MG63 (cell line): Measurements from ENCODE around the gene LPA. TPM values are rescaled to one million over a fixed set of nuclear protein-coding genes. Genes with fewer than 3 reads are reported as not detected.
"Not testable (repeated sequence)": the region's sequence is repeated elsewhere in the genome, so short reads cannot be mapped to it uniquely, and the experiment has no call there.

ENCODE experiments used
- DNase-seq: peaks from one replicate; pipeline ENCODE4 v3.0.0-alpha.2; 2020
- H3K27me3 ChIP-seq: fragments of 250-450 bp; sonication (Bioruptor Pico); 2 replicates; pipeline ENCODE4 v1.5.1; 2020; ENCODE audit warnings: mild to moderate bottlenecking, moderate library complexity
- H3K36me3 ChIP-seq: fragments of 250-450 bp; sonication (Bioruptor Pico); 2 replicates; pipeline ENCODE4 v1.5.1; 2020; ENCODE audit warnings: mild to moderate bottlenecking, moderate library complexity
- H3K4me3 ChIP-seq: fragments of 250-450 bp; sonication (Bioruptor Pico); 2 replicates; pipeline ENCODE4 v1.5.1; 2020; ENCODE audit warnings: mild to moderate bottlenecking, moderate library complexity
- H3K9me3 ChIP-seq: fragments of 250-450 bp; sonication (Bioruptor Pico); 2 replicates; pipeline ENCODE4 v1.5.1; 2020; ENCODE audit warnings: mild to moderate bottlenecking, moderate library complexity
- total RNA-seq: library from RNA; depleted of rRNA; stranded (reverse); fragments of >200 nt; shearing (Covaris generic); gene quantifications from 2 replicates; pipeline ENCODE4 v1.2.3, GENCODE V29; 2014; ENCODE audit warnings: low replicate concordance; rRNA removed

Gene LPA, protein sequence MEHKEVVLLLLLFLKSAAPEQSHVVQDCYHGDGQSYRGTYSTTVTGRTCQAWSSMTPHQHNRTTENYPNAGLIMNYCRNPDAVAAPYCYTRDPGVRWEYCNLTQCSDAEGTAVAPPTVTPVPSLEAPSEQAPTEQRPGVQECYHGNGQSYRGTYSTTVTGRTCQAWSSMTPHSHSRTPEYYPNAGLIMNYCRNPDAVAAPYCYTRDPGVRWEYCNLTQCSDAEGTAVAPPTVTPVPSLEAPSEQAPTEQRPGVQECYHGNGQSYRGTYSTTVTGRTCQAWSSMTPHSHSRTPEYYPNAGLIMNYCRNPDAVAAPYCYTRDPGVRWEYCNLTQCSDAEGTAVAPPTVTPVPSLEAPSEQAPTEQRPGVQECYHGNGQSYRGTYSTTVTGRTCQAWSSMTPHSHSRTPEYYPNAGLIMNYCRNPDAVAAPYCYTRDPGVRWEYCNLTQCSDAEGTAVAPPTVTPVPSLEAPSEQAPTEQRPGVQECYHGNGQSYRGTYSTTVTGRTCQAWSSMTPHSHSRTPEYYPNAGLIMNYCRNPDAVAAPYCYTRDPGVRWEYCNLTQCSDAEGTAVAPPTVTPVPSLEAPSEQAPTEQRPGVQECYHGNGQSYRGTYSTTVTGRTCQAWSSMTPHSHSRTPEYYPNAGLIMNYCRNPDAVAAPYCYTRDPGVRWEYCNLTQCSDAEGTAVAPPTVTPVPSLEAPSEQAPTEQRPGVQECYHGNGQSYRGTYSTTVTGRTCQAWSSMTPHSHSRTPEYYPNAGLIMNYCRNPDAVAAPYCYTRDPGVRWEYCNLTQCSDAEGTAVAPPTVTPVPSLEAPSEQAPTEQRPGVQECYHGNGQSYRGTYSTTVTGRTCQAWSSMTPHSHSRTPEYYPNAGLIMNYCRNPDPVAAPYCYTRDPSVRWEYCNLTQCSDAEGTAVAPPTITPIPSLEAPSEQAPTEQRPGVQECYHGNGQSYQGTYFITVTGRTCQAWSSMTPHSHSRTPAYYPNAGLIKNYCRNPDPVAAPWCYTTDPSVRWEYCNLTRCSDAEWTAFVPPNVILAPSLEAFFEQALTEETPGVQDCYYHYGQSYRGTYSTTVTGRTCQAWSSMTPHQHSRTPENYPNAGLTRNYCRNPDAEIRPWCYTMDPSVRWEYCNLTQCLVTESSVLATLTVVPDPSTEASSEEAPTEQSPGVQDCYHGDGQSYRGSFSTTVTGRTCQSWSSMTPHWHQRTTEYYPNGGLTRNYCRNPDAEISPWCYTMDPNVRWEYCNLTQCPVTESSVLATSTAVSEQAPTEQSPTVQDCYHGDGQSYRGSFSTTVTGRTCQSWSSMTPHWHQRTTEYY (N-terminal part only)
- not detected in 2 replicates for total RNA-seq

DNA sequence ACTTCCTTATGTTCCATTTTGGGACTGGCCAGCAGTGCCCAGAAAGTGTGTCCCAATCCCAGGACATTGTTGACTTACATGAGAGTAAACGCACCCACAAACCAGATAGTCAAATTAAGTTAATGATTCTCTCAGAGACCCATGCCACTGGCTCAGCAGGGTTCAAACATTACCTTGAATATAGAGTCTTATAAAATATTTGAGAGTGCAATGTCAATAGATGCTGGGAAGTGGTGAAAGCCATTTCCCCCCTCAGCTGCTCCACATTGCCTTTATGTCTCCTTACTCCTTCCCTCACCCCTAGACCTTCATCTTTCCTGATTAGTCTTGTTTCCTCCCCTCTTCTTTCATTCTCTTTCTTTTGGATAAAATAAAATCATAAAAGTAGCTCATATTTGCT, at the start of gene LPA:
TSS of gene LPA (minus strand) at position 78 of the 400 bp plus-strand sequence. CDS start at position 17, 61 bp downstream.
- H3K27me3 ChIP-seq, H3K9me3 ChIP-seq, H3K36me3 ChIP-seq, DNase-seq, H3K4me3 ChIP-seq: not testable (repeated sequence)

GRCh38 chr6:160708993-160709392, 44.9 kb upstream of the LPA start:
- H3K9me3 ChIP-seq, H3K36me3 ChIP-seq: not testable (repeated sequence)

GRCh38 chr6:160704688-160705087, 40.6 kb upstream of the LPA start:
- H3K4me3 ChIP-seq, H3K27me3 ChIP-seq, DNase-seq, H3K36me3 ChIP-seq, H3K9me3 ChIP-seq: not testable (repeated sequence)

More at GRCh38 chr6:160708993-160709392, 44.9 kb upstream of the LPA start:
- not testable (repeated sequence) for DNase-seq, H3K4me3 ChIP-seq, H3K27me3 ChIP-seq

DNA sequence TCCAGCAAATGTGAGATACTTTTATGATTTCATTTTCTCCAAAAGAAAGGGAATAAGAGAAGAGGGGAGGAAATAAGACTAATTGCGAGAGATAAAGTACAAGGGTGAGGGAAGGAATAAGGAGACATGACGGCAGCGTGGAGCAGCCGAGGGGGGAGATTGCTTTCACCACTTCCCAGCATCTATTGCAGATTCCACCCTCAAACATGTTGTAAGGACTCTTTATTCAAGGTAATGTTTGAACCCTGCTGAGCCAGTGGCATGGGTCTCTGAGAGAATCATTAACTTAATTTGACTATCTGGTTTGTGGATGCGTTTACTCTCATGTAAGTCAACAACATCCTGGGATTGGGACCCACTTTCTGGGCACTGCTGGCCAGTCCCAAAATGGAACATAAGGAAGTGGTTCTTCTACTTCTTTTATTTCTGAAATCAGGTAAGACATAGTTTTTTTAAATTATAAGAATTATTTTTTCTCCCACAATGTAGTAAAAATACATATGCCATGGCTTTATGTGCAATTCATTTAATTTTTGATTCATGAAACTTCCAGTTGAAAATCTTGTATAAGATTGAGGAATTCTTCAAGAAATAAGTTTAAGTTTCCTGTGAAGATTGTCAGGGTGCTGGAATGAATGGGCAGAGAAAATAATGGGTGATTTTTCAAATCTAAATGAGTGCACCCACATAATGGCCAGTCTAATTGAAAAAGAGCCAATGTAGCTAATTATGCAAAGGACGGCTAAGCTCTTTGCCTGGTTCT, 38.0 kb upstream of the LPA start, which contains the start of gene PLG:
TSS of gene PLG (plus strand) at position 327 of the 763 bp plus-strand sequence. CDS start at position 388, 61 bp downstream.
- H3K9me3 ChIP-seq, H3K36me3 ChIP-seq: not testable (repeated sequence)

GRCh38 chr6:160697826-160698225, 33.8 kb upstream of the LPA start:
- Histone ChIP-seq H3K9me3 (no peaks in the 10 kb centered on the region), H3K36me3 (no peaks in the 10 kb centered on the region), H3K4me3 (no peak overlapping the region), H3K27me3 (no peaks in the 10 kb centered on the region)
- DNase-seq, result no peak

More for the DNA sequence above, 38.0 kb upstream of the LPA start, which contains the start of gene PLG:
- not testable (repeated sequence) for DNase-seq, H3K27me3 ChIP-seq, H3K4me3 ChIP-seq

- H3K9me3 ChIP-seq, DNase-seq, H3K27me3 ChIP-seq, H3K36me3 ChIP-seq, H3K4me3 ChIP-seq: not testable (repeated sequence)
Measured at GRCh38 chr6:160696884-160697283, 32.8 kb upstream of the LPA start.

DNA sequence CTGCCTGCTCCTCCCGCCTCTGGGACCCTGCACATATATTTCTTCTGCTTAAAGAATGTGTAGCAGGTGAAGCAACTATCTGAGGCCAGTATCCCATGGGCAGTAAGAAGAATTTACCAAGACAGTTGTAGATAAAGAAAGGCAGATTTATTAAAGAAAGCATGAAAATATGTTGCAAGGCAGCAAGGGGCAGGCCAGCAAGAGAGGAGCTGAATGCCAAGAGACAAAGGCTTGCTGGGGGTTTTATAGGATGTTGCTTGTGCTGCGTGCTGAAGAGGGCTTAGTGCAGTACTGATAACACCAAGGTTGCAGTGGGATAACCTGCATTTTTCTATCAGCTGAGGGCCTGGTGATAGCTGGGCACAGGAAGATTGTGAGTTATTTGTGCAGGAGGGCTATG, 31.5 kb upstream of the LPA start:
- not testable (repeated sequence) for DNase-seq

DNA sequence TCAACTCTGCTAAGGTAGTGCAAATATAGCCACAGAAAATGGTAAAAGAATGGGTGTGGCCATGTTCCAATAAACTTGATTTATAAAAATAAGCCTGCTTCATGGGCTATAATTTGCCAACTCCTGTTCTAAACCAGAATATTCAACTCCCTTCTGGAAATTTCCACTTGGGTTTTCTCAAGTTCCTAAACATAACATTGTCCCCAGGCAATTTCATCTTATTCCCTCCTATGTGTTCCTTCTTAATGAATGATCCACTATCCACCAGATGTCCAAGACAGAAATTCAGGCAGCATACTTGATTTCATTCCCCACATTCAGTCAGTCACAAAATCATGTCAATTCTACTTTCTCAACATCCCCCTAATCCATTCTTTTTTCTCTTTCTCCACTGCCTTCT, 30.9 kb upstream of the LPA start:
- DNase-seq, H3K4me3 ChIP-seq, H3K9me3 ChIP-seq, H3K36me3 ChIP-seq, H3K27me3 ChIP-seq: not testable (repeated sequence)

More for the DNA sequence above, 31.5 kb upstream of the LPA start:
- H3K4me3 ChIP-seq, H3K27me3 ChIP-seq, H3K36me3 ChIP-seq, H3K9me3 ChIP-seq: not testable (repeated sequence)

DNA sequence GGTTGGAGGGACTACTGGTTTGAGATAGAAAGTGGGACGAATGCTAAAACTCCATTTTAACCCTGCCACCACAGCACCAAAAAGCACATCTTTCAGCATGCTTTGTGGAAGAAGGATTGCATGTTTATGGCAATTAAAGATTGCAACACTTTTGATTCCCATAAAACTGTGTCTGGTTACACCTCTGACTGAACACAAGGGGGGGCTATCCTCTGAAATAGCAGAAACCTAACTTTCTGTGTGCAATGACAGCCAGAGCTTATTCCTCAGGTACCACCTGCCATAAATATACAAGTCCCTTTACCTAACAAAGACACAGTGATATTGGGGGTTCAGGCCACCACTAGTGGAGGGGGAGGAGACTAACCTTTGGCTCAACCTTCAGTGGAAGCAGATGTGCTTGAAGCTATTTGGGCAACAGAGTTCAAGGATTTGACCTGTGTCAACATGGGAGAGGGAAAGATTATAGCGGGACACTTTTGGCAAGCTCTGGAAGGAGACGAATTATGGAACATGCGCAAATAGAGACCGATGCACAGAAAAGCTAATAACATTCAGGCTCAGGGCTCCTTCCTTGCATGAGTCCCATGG, 28.4 kb upstream of the LPA start:
- no peaks in the 10 kb centered on the region for H3K9me3 ChIP-seq
- H3K4me3 ChIP-seq, result no peak overlapping the region
- H3K36me3 ChIP-seq, result no peaks in the 10 kb centered on the region
- no peaks in the 10 kb centered on the region for H3K27me3 ChIP-seq
- no peak for DNase-seq

DNA sequence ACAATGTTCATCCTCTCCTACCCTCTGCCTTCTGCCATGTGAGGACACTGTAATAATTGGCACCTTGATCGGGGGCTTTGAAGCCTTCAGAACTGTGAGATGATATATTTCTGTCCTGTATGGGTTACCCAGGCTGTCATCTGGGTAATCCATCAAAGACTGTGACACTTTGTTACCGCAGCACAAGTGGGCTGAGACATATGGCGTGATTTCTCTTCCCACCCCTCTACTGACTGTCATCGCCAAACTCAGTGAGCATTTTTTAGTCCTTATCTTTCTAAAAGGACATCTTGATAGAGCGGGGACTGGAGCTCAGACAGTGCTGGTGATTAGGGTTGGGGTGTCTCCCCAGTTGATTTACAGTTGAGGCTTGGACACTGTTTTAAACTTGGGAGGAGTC, 27.5 kb upstream of the LPA start:
- Histone ChIP-seq H3K27me3 (no peaks in the 10 kb centered on the region), H3K4me3 (no peak overlapping the region), H3K36me3 (no peaks in the 10 kb centered on the region), H3K9me3 (no peaks in the 10 kb centered on the region)
- DNase-seq, result no peak

DNA sequence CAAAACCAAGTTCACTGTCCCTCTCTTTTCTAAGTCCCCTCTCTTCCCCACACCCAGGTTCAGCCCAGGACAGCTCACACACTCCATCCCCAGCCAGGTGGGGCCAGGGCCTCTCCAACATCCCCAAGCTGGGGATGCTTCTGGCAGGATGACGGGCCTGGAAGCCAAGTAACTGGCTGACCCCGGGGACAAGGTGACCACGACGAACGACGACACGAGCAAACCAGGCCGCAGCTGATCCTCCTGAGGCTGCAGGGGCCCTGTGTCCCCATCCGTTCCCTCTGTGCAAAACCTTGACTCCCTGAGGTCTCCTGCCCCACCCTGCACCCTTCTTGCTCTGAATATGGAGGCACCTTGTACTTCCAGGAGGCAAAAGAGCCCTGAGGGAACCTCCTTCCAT, 26.4 kb upstream of the LPA start:
- no peak for DNase-seq
- no peaks in the 10 kb centered on the region for H3K9me3 ChIP-seq
- no peaks in the 10 kb centered on the region for H3K27me3 ChIP-seq
- no peak overlapping the region for H3K4me3 ChIP-seq
- no peaks in the 10 kb centered on the region for H3K36me3 ChIP-seq

DNA sequence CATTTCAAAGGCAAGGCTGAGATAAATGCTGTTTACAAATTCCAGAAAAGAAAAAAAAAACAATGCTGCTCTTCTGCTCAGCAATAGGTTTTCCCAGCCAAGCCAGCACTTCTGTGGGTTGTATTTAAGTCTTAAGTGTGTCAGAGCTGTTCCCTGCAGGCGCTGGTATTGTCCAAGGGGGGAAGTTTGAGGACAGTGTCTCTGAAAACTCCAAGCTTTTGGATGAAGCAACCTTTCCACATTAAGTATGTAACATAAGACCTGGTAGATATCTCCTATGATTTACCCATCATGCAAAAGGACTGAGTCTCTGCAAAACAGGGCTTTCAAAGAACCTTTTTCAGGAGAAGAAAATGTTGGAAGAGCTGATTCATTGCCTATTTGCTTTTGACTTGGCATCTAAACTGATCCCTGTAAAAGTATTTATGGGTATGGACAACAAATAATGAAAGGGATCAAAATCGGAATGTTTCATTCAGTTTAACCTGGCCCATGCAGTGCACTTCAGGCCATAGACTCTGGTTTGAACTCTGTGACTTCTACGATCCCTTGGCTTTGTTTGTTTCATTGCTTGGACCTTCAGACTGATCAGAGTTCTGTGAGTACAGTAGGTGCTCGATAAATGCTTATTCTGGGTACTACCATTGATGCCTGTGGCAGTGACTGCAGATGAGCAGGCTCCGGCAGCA, 21.8 kb upstream of the LPA start:
- DNase-seq, result no peak
- H3K9me3 ChIP-seq, result no peaks in the 10 kb centered on the region
- H3K27me3 ChIP-seq, result no peaks in the 10 kb centered on the region
- H3K4me3 ChIP-seq, result no peak overlapping the region
- no peaks in the 10 kb centered on the region for H3K36me3 ChIP-seq

- not testable (repeated sequence) for H3K4me3 ChIP-seq
Measured at GRCh38 chr6:160685101-160685761, 21.2 kb upstream of the LPA start.

GRCh38 chr6:160679402-160679769, 15.3 kb upstream of the LPA start:
- no peaks in the 10 kb centered on the region for H3K9me3 ChIP-seq
- no peaks in the 10 kb centered on the region for H3K36me3 ChIP-seq
- H3K27me3 ChIP-seq, result no peaks in the 10 kb centered on the region
- no peak overlapping the region for H3K4me3 ChIP-seq
- DNase-seq, result no peak

More at GRCh38 chr6:160685101-160685761, 21.2 kb upstream of the LPA start:
- H3K9me3 ChIP-seq, H3K27me3 ChIP-seq, DNase-seq, H3K36me3 ChIP-seq: not testable (repeated sequence)
